WERI-Rb-1 (cell line): Measurements from ENCODE around the gene ZDHHC9.

ENCODE experiments used
- DNase-seq: peaks from one replicate; pipeline ENCODE4 v3.0.0-alpha.2; 2020
- H3K27ac ChIP-seq: fragments of 250-450 bp; sonication (Bioruptor Pico); 2 replicates; pipeline ENCODE4 v1.5.1; 2020; ENCODE audit warnings: mild to moderate bottlenecking, moderate library complexity
- H3K27me3 ChIP-seq: fragments of 250-450 bp; sonication (Bioruptor Pico); 2 replicates; pipeline ENCODE4 v1.5.1; 2021; ENCODE audit warnings: mild to moderate bottlenecking, low read depth, moderate library complexity; ENCODE audit not compliant: insufficient read depth, severe bottlenecking
- H3K36me3 ChIP-seq: fragments of 250-450 bp; sonication (Bioruptor Pico); 2 replicates; pipeline ENCODE4 v1.5.1; 2020; ENCODE audit warnings: mild to moderate bottlenecking, moderate library complexity
- H3K4me3 ChIP-seq: 2 replicates; pipeline ENCODE4 v1.5.1; 2011; ENCODE audit warnings: low read depth, mild to moderate bottlenecking, control low read depth, low read length
- H3K9me3 ChIP-seq: fragments of 250-450 bp; sonication (Bioruptor Pico); 2 replicates; pipeline ENCODE4 v1.5.1; 2021; ENCODE audit warnings: mild to moderate bottlenecking, moderate library complexity; ENCODE audit not compliant: severe bottlenecking
- TF ChIP-seq, protein P1 (sequence below): IDR thresholded peaks from 2 replicates; pipeline ENCODE4 v1.5.1; 2011; ENCODE audit warnings: low read depth, mild to moderate bottlenecking, control low read depth, inconsistent platforms, low read length

ZDHHC9 gene

DNA sequence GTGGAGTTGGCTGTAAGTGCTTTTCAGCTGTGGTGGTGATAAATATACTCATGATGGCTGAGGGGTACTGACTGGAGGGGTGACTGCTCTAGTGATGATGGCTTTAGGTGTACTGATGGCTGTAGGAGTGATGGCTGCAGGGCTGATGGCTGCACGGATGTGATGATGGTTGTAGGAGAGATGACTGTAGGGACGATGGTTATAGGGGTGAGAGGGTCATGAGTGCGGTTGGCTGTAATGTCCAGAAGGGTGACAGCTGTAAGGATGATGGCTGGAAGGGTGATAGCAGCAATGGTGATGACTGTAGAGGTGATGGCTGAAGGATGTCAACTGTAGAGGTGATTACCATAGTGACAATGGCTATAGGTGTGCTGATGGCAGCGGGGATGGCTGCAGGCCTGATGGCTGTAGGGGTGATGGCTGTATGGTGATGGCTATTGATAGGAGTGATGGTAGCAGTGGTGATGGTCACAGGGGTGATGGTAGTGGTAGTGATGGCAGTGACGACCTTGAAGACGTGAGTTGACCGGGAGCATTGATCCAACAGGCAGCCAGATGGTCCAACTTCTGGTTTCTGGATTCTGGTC is 64.5 kb downstream of the ZDHHC9 start:
- Histone ChIP-seq H3K9me3 (no peaks in the 10 kb centered on the region), H3K36me3 (no peaks in the 10 kb centered on the region), H3K27me3 (peaks cover 5% of the 10 kb centered on the region), H3K27ac (no peak overlapping the region), H3K4me3 (no peak overlapping the region)
- TF ChIP-seq, protein P1, sequence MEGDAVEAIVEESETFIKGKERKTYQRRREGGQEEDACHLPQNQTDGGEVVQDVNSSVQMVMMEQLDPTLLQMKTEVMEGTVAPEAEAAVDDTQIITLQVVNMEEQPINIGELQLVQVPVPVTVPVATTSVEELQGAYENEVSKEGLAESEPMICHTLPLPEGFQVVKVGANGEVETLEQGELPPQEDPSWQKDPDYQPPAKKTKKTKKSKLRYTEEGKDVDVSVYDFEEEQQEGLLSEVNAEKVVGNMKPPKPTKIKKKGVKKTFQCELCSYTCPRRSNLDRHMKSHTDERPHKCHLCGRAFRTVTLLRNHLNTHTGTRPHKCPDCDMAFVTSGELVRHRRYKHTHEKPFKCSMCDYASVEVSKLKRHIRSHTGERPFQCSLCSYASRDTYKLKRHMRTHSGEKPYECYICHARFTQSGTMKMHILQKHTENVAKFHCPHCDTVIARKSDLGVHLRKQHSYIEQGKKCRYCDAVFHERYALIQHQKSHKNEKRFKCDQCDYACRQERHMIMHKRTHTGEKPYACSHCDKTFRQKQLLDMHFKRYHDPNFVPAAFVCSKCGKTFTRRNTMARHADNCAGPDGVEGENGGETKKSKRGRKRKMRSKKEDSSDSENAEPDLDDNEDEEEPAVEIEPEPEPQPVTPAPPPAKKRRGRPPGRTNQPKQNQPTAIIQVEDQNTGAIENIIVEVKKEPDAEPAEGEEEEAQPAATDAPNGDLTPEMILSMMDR: no peak
- DNase-seq: no peak

DNA sequence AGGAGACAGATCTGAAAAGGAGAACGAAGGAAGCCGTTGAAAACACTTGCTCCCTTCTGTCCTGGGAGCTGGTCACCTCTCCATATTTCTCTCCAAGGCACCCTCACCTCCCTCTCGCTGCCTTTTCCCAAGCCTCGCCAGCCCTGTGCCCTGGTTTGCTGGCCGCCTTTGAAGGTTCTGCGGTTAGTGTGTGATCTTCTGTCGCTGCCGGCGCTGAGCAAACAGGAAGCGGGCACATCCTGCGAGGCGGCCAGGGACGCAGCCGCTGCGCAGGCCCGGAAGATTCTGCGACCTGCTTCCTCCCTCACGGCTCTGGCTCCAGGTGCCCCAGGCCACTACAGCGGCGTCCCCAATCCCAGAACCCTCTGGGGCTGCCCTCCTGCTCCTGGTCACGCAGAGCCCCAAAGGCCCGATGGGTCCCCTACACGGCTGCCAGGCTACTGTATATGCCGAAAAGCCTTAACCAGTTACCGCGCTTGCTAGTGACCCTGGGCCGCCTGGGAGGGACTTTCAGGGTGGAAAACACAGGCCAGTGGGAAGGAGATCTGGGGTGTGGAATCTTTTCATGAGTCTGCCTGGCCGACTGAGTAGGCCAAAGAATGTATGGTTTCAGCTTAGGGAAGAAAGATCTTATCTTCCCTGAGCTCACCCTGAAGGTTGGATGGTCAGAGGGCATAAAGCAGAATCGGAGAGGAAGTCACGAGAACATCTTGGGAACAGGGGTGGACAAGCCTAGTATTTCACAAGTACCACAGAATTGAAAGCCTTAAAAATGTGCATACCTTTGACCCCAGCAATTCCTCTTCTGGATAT is 66.3 kb downstream of the ZDHHC9 start:
- H3K27me3 ChIP-seq: peaks cover 5% of the 10 kb centered on the region
- H3K9me3 ChIP-seq: no peaks in the 10 kb centered on the region
- H3K4me3 ChIP-seq: no peak overlapping the region
- H3K27ac ChIP-seq: no peak overlapping the region
- no peaks in the 10 kb centered on the region for H3K36me3 ChIP-seq
- no peak for DNase-seq
- TF ChIP-seq, protein P1: no peak

DNA sequence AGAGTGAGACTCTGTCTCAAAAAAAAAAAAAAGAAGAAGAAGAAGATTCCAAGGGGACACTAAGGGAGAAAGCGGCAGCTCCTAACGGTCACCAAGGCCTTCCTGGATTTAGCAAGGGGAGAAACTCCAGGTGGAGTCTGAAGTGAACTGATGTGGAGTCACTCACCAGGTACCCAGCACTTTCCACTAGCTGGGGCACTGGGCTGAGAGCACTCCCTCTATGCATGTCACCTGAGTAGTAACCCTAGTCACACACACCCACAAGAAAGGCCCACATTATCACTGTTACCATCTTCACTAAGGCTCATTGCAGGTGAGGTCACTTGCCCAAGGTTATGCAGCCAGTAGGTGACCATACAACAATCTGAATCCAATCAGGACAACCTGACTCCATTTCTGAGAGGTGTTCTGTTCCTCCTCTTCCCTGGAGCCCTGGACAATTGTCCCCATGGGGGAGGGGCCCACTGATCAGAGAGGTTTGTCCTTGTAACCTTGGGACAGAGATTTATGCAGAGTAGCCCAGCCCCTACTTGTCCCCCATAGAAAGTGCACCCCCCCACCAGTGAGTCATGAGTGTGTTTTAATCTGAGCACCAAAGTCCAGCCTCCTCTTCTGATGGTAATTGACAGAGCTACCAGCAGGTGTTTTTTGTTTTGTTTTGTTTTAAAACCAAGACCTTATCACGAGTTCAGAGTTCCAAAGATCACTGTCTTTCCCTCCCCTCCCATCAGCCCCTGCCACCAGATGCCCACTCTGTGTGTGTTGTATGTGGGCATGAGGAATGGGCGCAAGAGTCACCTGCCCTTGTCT is 69.8 kb downstream of the ZDHHC9 start:
- no peaks in the 10 kb centered on the region for H3K9me3 ChIP-seq
- no peak for DNase-seq
- no peaks in the 10 kb centered on the region for H3K27me3 ChIP-seq
- no peak overlapping the region for H3K4me3 ChIP-seq
- H3K27ac ChIP-seq: no peak overlapping the region
- no peaks in the 10 kb centered on the region for H3K36me3 ChIP-seq
- TF ChIP-seq, protein P1: no peak

DNA sequence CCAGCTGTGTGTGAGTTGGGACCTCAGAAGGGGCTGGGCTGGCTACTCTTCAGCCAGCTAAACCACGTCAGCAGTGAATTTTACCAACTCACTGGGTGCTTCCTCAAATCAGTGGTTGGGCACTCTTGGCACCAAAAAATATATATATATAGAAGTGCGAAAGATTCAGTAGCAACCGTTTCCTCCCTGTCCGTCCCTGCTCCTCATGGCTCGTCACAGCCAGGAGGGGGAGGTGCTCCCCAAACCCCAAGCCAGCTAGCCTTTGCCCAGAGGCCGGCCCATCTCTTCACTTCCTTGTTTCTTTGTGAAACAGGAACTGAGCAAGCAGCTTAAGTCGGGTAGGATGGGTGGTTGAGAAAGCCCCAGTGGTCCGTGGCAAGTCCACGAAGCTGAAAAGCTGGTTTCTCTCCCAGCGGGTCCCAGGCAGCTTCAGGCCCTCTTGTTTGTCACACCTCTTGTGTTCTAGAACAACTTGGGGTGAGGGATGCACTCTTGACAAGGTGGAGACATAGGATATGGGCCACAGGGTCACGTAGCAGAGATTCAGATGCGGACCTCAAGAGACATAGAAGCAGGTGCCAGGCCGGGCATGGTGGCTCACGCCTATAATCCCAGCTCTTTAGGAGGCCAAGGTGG is 70.8 kb downstream of the ZDHHC9 start:
- Histone ChIP-seq H3K9me3 (no peaks in the 10 kb centered on the region), H3K27ac (no peak overlapping the region), H3K36me3 (no peaks in the 10 kb centered on the region), H3K4me3 (no peak overlapping the region), H3K27me3 (no peaks in the 10 kb centered on the region)
- DNase-seq: no peak
- TF ChIP-seq, protein P1: no peak

DNA sequence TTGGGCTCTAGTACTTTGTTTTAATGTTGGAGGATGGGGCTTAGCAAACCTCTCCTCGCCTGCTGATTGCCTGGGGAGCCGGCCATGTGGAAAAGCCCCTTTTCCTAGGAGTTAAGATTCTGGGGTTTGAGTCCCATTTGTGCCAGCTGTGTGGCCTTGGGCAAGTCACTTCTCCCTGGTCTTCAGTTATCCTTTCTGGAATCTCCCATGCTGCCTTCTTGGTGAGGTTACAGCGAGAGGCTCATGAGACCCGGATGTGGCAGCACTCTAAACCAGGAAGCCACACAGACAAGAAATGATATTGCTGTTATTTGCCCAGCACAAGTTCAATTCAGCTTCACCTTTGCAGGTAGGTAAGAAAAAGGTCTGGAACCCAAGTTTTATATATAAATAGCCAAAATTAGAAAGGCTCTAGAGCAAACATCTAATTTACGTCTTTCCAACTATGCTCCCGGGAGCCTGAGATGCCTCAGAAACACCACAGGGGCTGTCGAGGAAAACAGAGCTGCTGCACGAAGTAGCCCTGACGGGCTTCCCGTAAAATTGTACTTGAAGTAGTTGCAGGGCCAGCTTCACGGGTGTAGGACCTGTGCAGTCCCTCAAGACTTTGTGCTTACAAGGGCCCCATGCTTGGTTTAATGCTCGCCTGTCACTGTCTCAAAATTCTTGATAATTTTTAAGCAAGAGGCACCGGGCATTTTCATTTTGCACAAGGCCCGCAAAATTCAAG is 72.3 kb downstream of the ZDHHC9 start:
- TF ChIP-seq, protein P1: no peak
- H3K9me3 ChIP-seq: no peaks in the 10 kb centered on the region
- 0 out of 2 replicates have a peak overlapping the region, but pooled peaks have one; percentile 15 for H3K27ac ChIP-seq
- H3K27me3 ChIP-seq: no peaks in the 10 kb centered on the region
- DNase-seq: no peak
- H3K4me3 ChIP-seq: no peak overlapping the region
- no peaks in the 10 kb centered on the region for H3K36me3 ChIP-seq
